Stimulated activated CD4-positive, alpha-beta T cell treated with anti-CD3 and anti-CD28 coated beads, Interleukin-2, amount 100 ng/mL, for 48 hours (primary cell): ENCODE data around the gene ARSB.
"Not testable (repeated sequence)": the region's sequence is repeated elsewhere in the genome, so short reads cannot be mapped to it uniquely, and the experiment has no call there.

ENCODE experiments used
- DNase-seq, 2 donors: peaks; one replicate each; pipeline ENCODE4 v3.0.0-alpha.2; 2020

The ARSB gene

GRCh38 chr5:78929833-78930232 is 55.3 kb downstream of the ARSB start:
- no peak for DNase-seq

- no peak for DNase-seq
Observed at GRCh38 chr5:78927657-78928282, 57.3 kb downstream of the ARSB start.

GRCh38 chr5:78926252-78926651 is 58.9 kb downstream of the ARSB start:
- no peak for DNase-seq

GRCh38 chr5:78925129-78925876 is 59.8 kb downstream of the ARSB start:
- DNase-seq, result no peak

GRCh38 chr5:78923622-78923970 is 61.5 kb downstream of the ARSB start:
- DNase-seq, result no peak

- DNase-seq, result no peak
Observed at GRCh38 chr5:78922879-78923621, 62.1 kb downstream of the ARSB start.

GRCh38 chr5:78920604-78921003 is 64.5 kb downstream of the ARSB start:
- DNase-seq, result no peak

- DNase-seq, result no peak
Observed at GRCh38 chr5:78919796-78920195, 65.3 kb downstream of the ARSB start.

- no peak for DNase-seq
Observed at GRCh38 chr5:78916044-78916443, 69.1 kb downstream of the ARSB start.

- no peak for DNase-seq
Observed at GRCh38 chr5:78915170-78915569, 69.9 kb downstream of the ARSB start.

GRCh38 chr5:78912811-78913210 is 72.3 kb downstream of the ARSB start:
- no peak for DNase-seq

GRCh38 chr5:78912085-78912771 is 72.9 kb downstream of the ARSB start:
- no peak for DNase-seq

GRCh38 chr5:78909224-78909983 is 75.7 kb downstream of the ARSB start:
- DNase-seq, result not testable (repeated sequence)

- DNase-seq, result no peak
Observed at GRCh38 chr5:78908173-78909061, 76.7 kb downstream of the ARSB start.

GRCh38 chr5:78907255-78907891 is 77.7 kb downstream of the ARSB start:
- no peak for DNase-seq

- no peak for DNase-seq
Observed at GRCh38 chr5:78905084-78905938, 79.8 kb downstream of the ARSB start.

GRCh38 chr5:78903861-78904260 is 81.2 kb downstream of the ARSB start:
- no peak for DNase-seq

GRCh38 chr5:78903353-78903752 is 81.8 kb downstream of the ARSB start:
- no peak for DNase-seq

GRCh38 chr5:78899922-78900362 is 85.2 kb downstream of the ARSB start:
- no peak for DNase-seq

GRCh38 chr5:78896132-78896531 is 89.0 kb downstream of the ARSB start:
- no peak for DNase-seq
